Fibroblast of skin of scalp (primary cell): ENCODE data around the gene DOHH.

Experiments
- DNase-seq: peaks from one replicate; pipeline ENCODE4 v3.0.0-alpha.2; 2013

The DOHH gene

GRCh38 chr19:3499738-3500428, 591 bp downstream of the DOHH start:
- DNase-seq, result no peak

GRCh38 chr19:3497757-3498520, 2.5 kb downstream of the DOHH start:
- no peak for DNase-seq

- DNase-seq, result no peak
These were observed 3.8 kb downstream of the DOHH start for GRCh38 chr19:3496392-3497273.

DNA sequence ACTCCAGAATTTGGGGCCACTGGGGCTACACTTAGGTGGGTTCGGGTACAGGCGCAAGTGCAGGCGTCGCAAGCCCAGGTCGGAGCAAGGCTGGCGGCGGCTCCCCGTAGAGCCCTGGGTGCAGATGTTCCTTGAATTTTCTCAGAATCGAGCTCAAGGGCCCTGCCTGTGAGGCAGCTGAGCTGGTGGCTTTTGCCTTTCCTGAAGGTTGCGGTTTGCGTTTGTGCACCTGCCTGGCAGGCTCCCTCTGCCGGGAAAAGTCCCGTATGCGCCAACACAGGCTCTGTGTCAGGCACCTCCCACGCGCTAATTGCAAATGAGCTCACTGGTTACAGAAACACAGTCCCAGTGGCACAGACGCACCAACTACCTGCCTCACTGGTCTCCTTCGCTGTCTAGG, 5.9 kb downstream of the DOHH start:
- no peak for DNase-seq

DNA sequence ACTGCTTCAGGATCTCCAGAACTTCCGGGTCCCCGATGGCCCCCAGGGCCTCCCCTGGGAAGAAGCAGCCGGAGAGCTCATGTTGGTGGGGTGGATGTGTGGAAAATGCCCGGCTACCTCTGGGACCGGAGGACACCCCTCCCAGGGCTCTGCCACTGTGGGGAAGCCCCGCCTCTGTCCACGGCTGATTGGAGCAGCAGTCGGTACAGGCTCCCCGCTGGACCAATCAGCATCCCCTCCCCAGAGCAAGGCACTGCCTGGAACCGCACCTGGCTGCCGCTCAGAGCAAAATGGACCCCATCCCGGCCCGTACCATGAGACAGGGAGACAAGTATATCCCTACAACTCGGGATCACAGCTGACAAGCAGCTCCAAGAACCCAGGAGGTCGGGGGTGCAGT, 6.4 kb downstream of the DOHH start:
- no peak for DNase-seq

DNA sequence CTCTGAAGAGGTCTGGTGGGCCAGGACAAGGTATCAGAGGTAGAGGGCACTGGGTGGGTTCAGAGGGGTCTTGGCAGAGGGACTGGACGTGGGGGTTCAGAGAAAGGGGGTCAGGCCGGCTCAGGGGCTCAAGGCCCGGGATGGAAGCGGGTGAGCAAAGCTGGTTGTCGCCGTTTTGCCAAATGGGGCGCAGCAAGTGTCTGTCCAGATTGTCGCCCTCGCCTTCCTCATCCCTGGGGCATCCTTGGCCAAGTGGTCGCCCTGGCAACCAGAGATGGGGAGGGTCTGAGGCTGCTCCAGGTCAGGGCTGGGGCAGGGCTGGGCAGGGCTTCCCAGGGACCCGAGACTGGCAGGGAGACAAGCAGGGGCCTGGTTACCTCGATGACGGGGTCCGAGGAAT, 6.8 kb downstream of the DOHH start:
- DNase-seq, result no peak

GRCh38 chr19:3492919-3493318, 7.6 kb downstream of the DOHH start:
- DNase-seq, result no peak

GRCh38 chr19:3492131-3492839, 8.2 kb downstream of the DOHH start:
- DNase-seq, result no peak

GRCh38 chr19:3491396-3492119, 8.9 kb downstream of the DOHH start:
- DNase-seq, result no peak

DNA sequence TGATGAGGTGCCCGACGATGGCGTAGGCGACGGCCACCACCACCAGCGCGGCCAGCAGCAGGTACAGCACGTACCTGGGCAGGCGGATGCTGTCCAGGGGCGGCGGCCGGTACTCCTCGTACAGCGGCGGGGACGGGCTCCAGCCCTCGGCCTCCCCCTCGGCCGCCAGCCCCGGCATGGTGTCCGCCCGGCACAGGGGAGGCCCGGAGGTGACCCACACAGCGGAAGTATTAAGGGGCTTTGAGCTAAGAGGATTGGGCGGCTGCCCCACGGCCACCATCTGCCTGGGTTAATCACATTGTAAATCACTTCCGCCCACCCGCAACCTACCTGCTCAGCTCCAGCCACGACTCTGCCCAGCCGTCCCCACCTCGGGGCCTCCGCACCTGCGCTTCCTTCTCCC, 17.2 kb downstream of the DOHH start, which contains the start of gene SMIM44:
Gene SMIM44, minus strand, starts transcription at position 216 of the 403 bp plus-strand sequence. Its CDS starts 38 bp downstream, at position 178.
- DNase-seq, result no peak

- no peak for DNase-seq
These were observed 17.8 kb downstream of the DOHH start for GRCh38 chr19:3482507-3483225.

DNA sequence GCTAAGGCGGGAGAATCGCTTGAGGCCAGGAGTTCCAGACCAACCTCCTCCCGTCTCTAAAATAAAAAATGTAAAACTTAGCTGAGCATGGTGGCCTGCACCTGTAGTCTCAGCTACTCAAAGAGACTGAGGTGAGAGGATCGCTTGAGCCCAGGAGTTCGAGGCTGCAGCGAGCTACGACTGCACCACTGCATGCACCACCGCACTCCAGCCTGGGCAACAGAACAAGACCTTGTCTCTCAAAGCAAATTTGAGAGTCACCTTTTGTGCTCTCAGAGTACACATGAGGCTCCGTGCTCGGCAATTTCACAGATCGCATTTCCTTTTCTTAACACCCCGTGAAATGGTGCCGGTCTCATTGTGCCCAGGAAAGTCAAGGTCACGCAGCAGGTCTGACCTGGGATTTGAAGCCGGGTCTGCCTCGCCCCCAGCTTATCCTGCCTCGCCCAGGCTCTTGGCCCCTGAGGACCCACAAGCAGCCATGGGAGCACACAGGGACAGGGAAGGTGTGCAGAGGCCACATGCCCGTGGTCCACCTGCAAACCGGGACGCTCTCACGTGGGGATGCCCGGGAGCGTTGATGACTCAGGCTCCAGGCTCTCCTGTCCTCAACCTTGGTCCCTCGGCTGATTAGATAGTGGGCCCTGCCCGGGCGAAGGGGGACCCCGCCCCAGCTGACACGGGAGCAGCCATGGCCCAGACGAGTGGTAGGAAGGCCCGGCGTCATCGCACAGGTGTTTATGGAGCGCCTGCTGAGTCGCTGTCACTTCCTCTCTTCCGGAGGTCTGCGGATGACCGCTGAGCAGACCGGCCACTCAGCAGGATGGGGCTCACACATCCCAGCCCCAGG, 19.0 kb downstream of the DOHH start:
- DNase-seq, result no peak

GRCh38 chr19:3480383-3481091, 19.9 kb downstream of the DOHH start, which contains the start of gene SMIM24:
Gene SMIM24 (minus strand): TSS chr19:3480525. CDS start chr19:3480463, 62 bp downstream.
- no peak for DNase-seq

GRCh38 chr19:3479834-3480215, 20.6 kb downstream of the DOHH start:
- DNase-seq, result no peak

- DNase-seq, result no peak
These were observed 21.2 kb downstream of the DOHH start for GRCh38 chr19:3479177-3479833.

- no peak for DNase-seq
These were observed 21.9 kb downstream of the DOHH start for GRCh38 chr19:3478409-3479176.

- DNase-seq, result no peak
These were observed 22.5 kb downstream of the DOHH start for GRCh38 chr19:3477951-3478350.

DNA sequence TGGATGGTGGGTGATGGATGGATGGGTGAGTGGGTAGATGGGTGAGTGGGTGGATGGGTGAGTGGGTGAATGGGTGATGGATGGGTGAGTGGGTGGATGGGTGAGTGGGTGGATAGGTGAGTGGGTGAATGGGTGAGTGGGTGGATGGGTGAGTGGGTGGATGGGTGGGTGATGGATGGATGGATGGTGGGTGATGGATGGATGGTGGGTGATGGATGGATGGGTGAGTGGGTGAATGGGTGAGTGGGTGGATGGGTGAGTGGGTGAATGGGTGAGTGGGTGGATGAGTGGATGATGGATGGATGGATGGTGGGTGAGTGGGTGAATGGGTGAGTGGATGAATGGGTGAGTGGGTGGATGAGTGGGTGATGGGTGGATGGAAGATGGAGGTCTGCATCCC, 23.0 kb downstream of the DOHH start:
- DNase-seq, result no peak
